K562 (cell line): ENCODE results near the gene COL20A1. TPM values are rescaled to one million over a fixed set of nuclear protein-coding genes. Genes with fewer than 3 reads are reported as not detected.

Source experiments
- ATAC-seq: fragments of 200-7000 bp; cut with Tn5 transposase; 3 replicates; pipeline ENCODE4 v1.9.1; 2020; ENCODE audit warnings: moderate library complexity
- BruUV-seq: library from RNA; stranded (reverse); fragments of 400-500 nt; replicated peaks from 2 replicates; lab custom pipeline; 2021; lab: Mats Ljungman, UMichigan
- CTCF ChIA-PET: fragments of 300-600 bp; formaldehyde crosslinking; extraction: SDS; loops from one replicate; lab custom pipeline; 2021; ENCODE audit warnings: low intra/inter-chr PET ratio; lab: Yijun Ruan, JAX
- POLR2A ChIA-PET: fragments of 300-600, 350-650 bp; sonication (Branson Sonifier 250); formaldehyde crosslinking; extraction: SDS; loops from one replicate; lab custom pipeline; 2021; ENCODE audit warnings: antibody characterized with exemption, inconsistent platforms; lab: Yijun Ruan, JAX
- DNase-seq, 4 experiments: peaks; one replicate each; pipeline versions ENCODE4 v3.0.0 to v3.0.0-alpha.2; 2011 to 2018; ENCODE audit warnings: low spot score in 3 of 4, mixed read lengths in 3 of 4; ENCODE audit errors: extremely low read depth in 1 of 4
- FAIRE-seq: peaks from 2 replicates; lab custom pipeline; 2011; peaks lifted over from hg19 to GRCh38; lab: Jason Lieb, UNC
- H2AFZ ChIP-seq: 2 replicates; pipeline ENCODE4 v1.6.0; 2011; ENCODE audit warnings: low read depth, low read length, control low read depth, inconsistent platforms
- H3K27ac ChIP-seq: fragments of 200-600 bp; 3 replicates; pipeline ENCODE4 v1.8.0; 2011; ENCODE audit warnings: low read depth, mild to moderate bottlenecking, control low read depth, inconsistent platforms, low read length, moderate library complexity, mixed read lengths; ENCODE audit errors: extremely low read depth
- H3K27me3 ChIP-seq, 2 experiments: fragments of 300-600 bp in 1 of 2; 2 replicates in 1 of 2; 3 replicates in 1 of 2; pipeline versions ENCODE4 v1.6.0 to v1.8.0; 2011; ENCODE audit warnings: inconsistent platforms in 2 of 2, low read length in 2 of 2, mild to moderate bottlenecking in 1 of 2, mixed read lengths in 1 of 2, moderate library complexity in 1 of 2; ENCODE audit not compliant: control insufficient read depth in 2 of 2, insufficient read depth in 2 of 2
- H3K36me3 ChIP-seq: fragments of 300-600 bp; 3 replicates; pipeline ENCODE4 v1.8.0; 2011; ENCODE audit warnings: mild to moderate bottlenecking, low read length, inconsistent platforms; ENCODE audit not compliant: control insufficient read depth, insufficient read depth
- H3K4me1 ChIP-seq, 2 experiments: fragments of 200-600 bp in 1 of 2; replicated peaks in 1 of 2; 2 replicates in 1 of 2; 3 replicates in 1 of 2; pipeline versions ENCODE4 v1.5.1 to v1.8.0; 2011; ENCODE audit warnings: inconsistent platforms in 2 of 2, low read length in 2 of 2, mild to moderate bottlenecking in 1 of 2, mixed read lengths in 1 of 2, moderate library complexity in 1 of 2; ENCODE audit not compliant: control insufficient read depth in 2 of 2, insufficient read depth in 2 of 2
- H3K4me2 ChIP-seq: 2 replicates; pipeline ENCODE4 v1.6.1; 2011; ENCODE audit warnings: low read length, control low read depth, inconsistent platforms, mixed read lengths; ENCODE audit not compliant: insufficient read depth
- H3K4me3 ChIP-seq: fragments of 200-600 bp; sonication (generic), shearing (Covaris generic); 2 replicates; pipeline ENCODE4 v1.5.1; 2016; ENCODE audit warnings: control low read depth, inconsistent platforms
- H3K79me2 ChIP-seq: fragments of 200-600 bp; 3 replicates; pipeline ENCODE4 v1.8.0; 2011; ENCODE audit warnings: low read length, inconsistent platforms; ENCODE audit not compliant: control insufficient read depth, insufficient read depth
- H3K9ac ChIP-seq, 2 experiments: 2 replicates each; pipeline versions ENCODE4 v1.6.0 to v1.6.1; 2011; ENCODE audit warnings: low read depth in 2 of 2, low read length in 2 of 2, control low read depth in 1 of 2, inconsistent platforms in 1 of 2, mild to moderate bottlenecking in 1 of 2, mixed read lengths in 1 of 2; ENCODE audit not compliant: insufficient read depth in 1 of 2
- H3K9me1 ChIP-seq: one replicate; pipeline ENCODE4 v1.6.0; 2011; ENCODE audit warnings: inconsistent platforms, mild to moderate bottlenecking, low read length, moderate library complexity; ENCODE audit not compliant: control insufficient read depth, insufficient read depth
- H3K9me3 ChIP-seq: replicated peaks from 2 replicates; pipeline ENCODE4 v1.5.1; 2011; ENCODE audit warnings: low read depth, low read length, inconsistent platforms; ENCODE audit not compliant: control insufficient read depth, insufficient read depth
- H4K20me1 ChIP-seq: replicated peaks from 2 replicates; pipeline ENCODE4 v1.6.1; 2011; ENCODE audit warnings: low read length, inconsistent platforms, mixed read lengths; ENCODE audit not compliant: control insufficient read depth, insufficient read depth
- ATF4 ChIP-seq: fragments of 450-650 bp; formaldehyde crosslinking; IDR thresholded peaks from 2 replicates; pipeline ENCODE4 v1.4.0; 2022; ENCODE audit warnings: mild to moderate bottlenecking, moderate library complexity
- CBX2 ChIP-seq: fragments of 200-600 bp; sonication (generic); IDR thresholded peaks from one replicate; pipeline ENCODE4 v1.6.1; 2012; ENCODE audit warnings: mild to moderate bottlenecking, low read length, inconsistent platforms; ENCODE audit not compliant: insufficient read depth, poor library complexity, severe bottlenecking
- CCAR2 ChIP-seq: fragments of 200-400 bp; formaldehyde crosslinking; IDR thresholded peaks from 2 replicates; pipeline ENCODE4 v1.6.1; 2017; ENCODE audit warnings: mild to moderate bottlenecking, low read depth, low read length
- CHCHD3 ChIP-seq: fragments of 250-450 bp; sonication (Bioruptor Pico); IDR thresholded peaks from 2 replicates; pipeline ENCODE4 v2.1.2; 2022; ENCODE audit warnings: mild to moderate bottlenecking
- CHD4 ChIP-seq: fragments of 200-600 bp; sonication (generic); IDR thresholded peaks from 3 replicates; pipeline ENCODE4 v1.6.1; 2012; ENCODE audit warnings: low read depth, mild to moderate bottlenecking, mixed read lengths, low read length, inconsistent platforms; ENCODE audit not compliant: insufficient read depth, insufficient replicate concordance, poor library complexity, severe bottlenecking
- ELF1 ChIP-seq: fragments of 200-800 bp; sonication (Bioruptor generic); IDR thresholded peaks from 2 replicates; pipeline ENCODE4 v1.6.1; 2016; ENCODE audit warnings: missing genetic modification characterization, missing compliant biosample characterization
- GTF3C2 ChIP-seq: IDR thresholded peaks from 3 replicates; pipeline ENCODE4 v1.6.1; 2011; ENCODE audit warnings: borderline replicate concordance, mild to moderate bottlenecking, moderate library complexity; ENCODE audit not compliant: insufficient read length; ENCODE audit errors: extremely low read depth
- HDAC8 ChIP-seq: fragments of 450-650 bp; IDR thresholded peaks from 2 replicates; pipeline ENCODE4 v1.6.1; 2016; ENCODE audit warnings: mild to moderate bottlenecking, missing genetic modification characterization, moderate library complexity, missing compliant biosample characterization
- TCF15 ChIP-seq: fragments of 250-450 bp; sonication (Bioruptor Pico); IDR thresholded peaks from 2 replicates; pipeline ENCODE4 v1.8.0; 2022; ENCODE audit warnings: moderate library complexity, mild to moderate bottlenecking, inconsistent platforms
- THAP12 ChIP-seq: fragments of 250-450 bp; sonication (Bioruptor Pico); IDR thresholded peaks from 2 replicates; pipeline ENCODE4 v1.9.0; 2021; ENCODE audit warnings: mild to moderate bottlenecking, inconsistent platforms
- XRCC5 ChIP-seq: fragments of 200-400 bp; formaldehyde crosslinking; IDR thresholded peaks from 2 replicates; pipeline ENCODE4 v1.6.1; 2017; ENCODE audit warnings: low read depth, mild to moderate bottlenecking, low read length
- ZNF830 ChIP-seq: fragments of 250-450 bp; sonication (Bioruptor Pico); IDR thresholded peaks from 2 replicates; pipeline ENCODE4 v1.5.0; 2021; ENCODE audit warnings: mild to moderate bottlenecking
- WGBS: fragments of 100-300 bp; shearing (Covaris generic); methylation state at CpG from one replicate; pipeline ENCODE4 v1.1.6; 2016; ENCODE audit warnings: low coverage, mixed read lengths; ENCODE audit not compliant: insufficient coverage; ENCODE audit errors: missing lambda C conversion rate; 5-methylcytosine and 5-hydroxymethylcytosine counted together
- in situ Hi-C: fragments of 300-500 bp; cut with MboI; formaldehyde crosslinking; loops from 4 replicates; pipeline ENCODE4 v1.15.0; 2018; ENCODE audit warnings: inconsistent platforms, mixed read lengths
- intact Hi-C: fragments of 100-400 bp; cut with micrococcal nuclease; formaldehyde crosslinking; loops from 2 replicates; pipeline ENCODE4 v1.14.2; 2022
- polyA plus RNA-seq, 8 experiments: library from polyadenylated mRNA; depleted of rRNA in 4 of 8; stranded (reverse) in 5 of 8; unstranded in 3 of 8; fragments of >200 nt; fragmentation: Nextera tagmentation in 2 of 8; fragmentation: Illumina TruSeq in 1 of 8; extraction: Ambion mirVana in 2 of 8; extraction: Trizol in 1 of 8; gene quantifications; 2 replicates each; pipeline versions ENCODE4 v1.2.1 to v1.2.3, GENCODE V29; 2011 to 2014; ENCODE audit warnings: inconsistent platforms in 1 of 8, missing spikeins in 1 of 8
- total RNA-seq, 7 experiments: library from RNA; depleted of rRNA in 6 of 7; stranded (reverse); fragments of >200 nt in 6 of 7; fragmentation: Illumina TruSeq in 2 of 7; extraction: Trizol in 2 of 7; gene quantifications; 2 replicates each; pipeline versions ENCODE4 v1.2.1 to v1.2.3, GENCODE V29; 2011 to 2021; ENCODE audit warnings: low replicate concordance in 1 of 7

The COL20A1 gene
- total and polyA plus RNA-seq, 9 of the 15 experiments (the other 6 are each of a cell fraction or from before 2014, with no cell fraction given) = not detected

GRCh38 chr20:63362436-63363009, 69.5 kb downstream of the COL20A1 start:
- in situ Hi-C loops = no loop called here
- Histone ChIP-seq H2AFZ (no peak overlapping the region), H3K4me2 (no peak overlapping the region), H3K27ac (no peak overlapping the region), H3K27me3 (peaks cover 8 to 44% of the 10 kb centered on the region in 2 experiments; a peak in 4 of 5 replicates), H3K9me3 (no peaks in the 10 kb centered on the region), H4K20me1 (no peaks in the 10 kb centered on the region; the same call in none of the 2 replicates), H3K4me3 (no peak overlapping the region), H3K79me2 (no peaks in the 10 kb centered on the region), H3K9me1 (no peaks in the 10 kb centered on the region), H3K9ac (no peak overlapping the region), H3K36me3 (no peaks in the 10 kb centered on the region), H3K4me1 (peaks cover 0 to 27% of the 10 kb centered on the region in 2 experiments; a peak in 2 of 5 replicates)
- intact Hi-C loops = no loop called here
- ChIA-PET CTCF (no interaction called here), POLR2A (interaction anchor here (0.6 kb wide), 1 partner anchor 14 kb away, joined by 3 read pairs; no protein-coding TSS in a partner anchor)
- 7% methylated on average over 16 of the region's 16 CpGs for WGBS
- ATAC-seq = no peak
- BruUV-seq = no TSS peak
- FAIRE-seq = no peak
- TF ChIP-seq THAP12 (CRISPR knock-in tag) = no peak
- no peak for TF ChIP-seq TCF15 (CRISPR knock-in tag)
- TF ChIP-seq CHCHD3 (CRISPR knock-in tag) = no peak
- TF ChIP-seq HDAC8 (tag) = no peak
- TF ChIP-seq ZNF830 (CRISPR knock-in tag) = no peak
- no peak for TF ChIP-seq XRCC5
- TF ChIP-seq GTF3C2 = no peak
- no peak for TF ChIP-seq ELF1
- no peak for TF ChIP-seq CBX2
- TF ChIP-seq CCAR2 = no peak
- TF ChIP-seq ATF4 (CRISPR knock-in tag) = no peak
- no peak for TF ChIP-seq CHD4
- no peak for DNase-seq
